ENCODE results near the gene KRTAP5-4.

DNA sequence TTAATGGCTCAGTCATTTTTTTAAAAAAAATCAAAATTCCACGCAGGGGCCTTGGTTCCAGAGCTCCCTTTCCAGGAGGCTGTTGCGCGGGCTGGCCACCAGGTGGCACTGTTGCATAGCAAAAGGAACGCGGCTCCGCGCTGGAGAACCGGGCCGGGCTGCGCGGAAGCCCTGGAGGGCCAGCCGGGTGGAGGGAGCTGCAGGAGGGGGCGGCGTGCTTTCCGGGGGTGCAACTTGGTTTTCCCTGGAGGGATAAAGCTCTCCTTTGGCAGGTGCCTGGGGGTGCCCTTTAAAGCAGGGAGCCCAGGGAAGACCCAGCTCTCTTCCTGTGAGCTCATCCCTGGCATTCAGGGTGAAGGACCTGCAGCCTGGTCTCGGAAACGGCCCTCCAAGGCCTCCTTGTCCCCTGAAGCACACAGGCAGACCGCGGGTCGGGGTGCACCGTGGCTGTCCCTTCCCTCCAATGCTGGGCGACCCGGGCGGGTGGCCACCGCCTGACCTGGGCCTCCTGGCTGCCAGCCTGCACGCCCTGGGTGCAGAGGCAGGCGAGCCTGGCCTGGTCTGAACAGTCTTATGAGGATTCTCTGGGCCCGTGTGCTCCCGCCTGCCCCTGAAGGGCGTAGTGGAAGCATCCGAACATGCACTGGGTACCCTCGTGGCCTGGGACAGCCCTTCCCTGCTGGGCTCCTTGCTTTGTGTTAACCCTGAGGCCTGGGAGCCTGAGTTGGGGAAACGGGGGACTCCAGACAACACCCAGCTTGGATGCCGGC, 31.0 kb upstream of the KRTAP5-4 start:
- TF ChIP-seq CTCF (IDR thresholded peaks at IDR 0.05), result peak; percentile 97
- no peak for TF ChIP-seq EZH2 (IDR thresholded peaks at IDR 0.05; ENCODE audit: borderline replicate concordance, insufficient read depth, low read depth, low read length, poor library complexity, severe bottlenecking)

All from B cell (primary cell).